B cell (primary cell): Measurements from ENCODE around the gene LTBP2. TPM values are rescaled to one million over a fixed set of nuclear protein-coding genes. Genes with fewer than 3 reads are reported as not detected.

Source experiments
- ATAC-seq: fragments of 200-7000 bp; cut with Tn5 transposase; one replicate; pipeline ENCODE4 v1.10.0; 2021; ENCODE audit warnings: low read depth, mild to moderate bottlenecking, moderate number of reproducible peaks, moderate library complexity
- CTCF ChIA-PET: fragments of 350-600 bp; sonication (Branson Sonifier 250); formaldehyde crosslinking; loops from one replicate; lab custom pipeline; 2021; ENCODE audit warnings: antibody characterized with exemption, inconsistent platforms; lab: Charles Lee
- POLR2A ChIA-PET: fragments of 350-600 bp; sonication (Branson Sonifier 250); formaldehyde crosslinking; loops from one replicate; lab custom pipeline; 2021; ENCODE audit warnings: antibody characterized with exemption; lab: Charles Lee
- DNase-seq: peaks from one replicate; pipeline ENCODE4 v3.0.0; 2013
- H2AFZ ChIP-seq: 2 replicates; pipeline ENCODE4 v1.6.1; 2012; ENCODE audit warnings: mild to moderate bottlenecking, low read depth, low read length; ENCODE audit not compliant: insufficient read depth, poor library complexity, severe bottlenecking
- H3K27ac ChIP-seq, 2 donors: 1 replicate in 1 of 2; 2 replicates in 1 of 2; pipeline ENCODE4 v1.5.1; 2012 to 2013; ENCODE audit warnings: low read length in 2 of 2, mild to moderate bottlenecking in 2 of 2, moderate library complexity in 1 of 2
- H3K27me3 ChIP-seq, 4 experiments: fragments of 200-600 bp in 1 of 4; sonication (generic) in 1 of 4; replicated peaks in 1 of 4; 1 replicate in 2 of 4; 2 replicates in 2 of 4; pipeline versions ENCODE4 v1.6.1 to v1.7.0; 2013 to 2016; ENCODE audit warnings: low read length in 3 of 4, mild to moderate bottlenecking in 2 of 4, mixed read lengths in 1 of 4, moderate library complexity in 1 of 4; ENCODE audit not compliant: insufficient read depth in 4 of 4, control insufficient read depth in 3 of 4; ENCODE audit errors: control extremely low read depth in 1 of 4
- H3K36me3 ChIP-seq, 2 experiments: replicated peaks in 1 of 2; 1 replicate in 1 of 2; 2 replicates in 1 of 2; pipeline versions ENCODE4 v1.6.1 to v1.7.1; 2013; ENCODE audit warnings: low read length in 1 of 2; ENCODE audit not compliant: insufficient read depth in 2 of 2, control insufficient read depth in 1 of 2; ENCODE audit errors: control extremely low read depth in 1 of 2, extremely low read depth in 1 of 2
- H3K4me1 ChIP-seq, 2 donors: fragments of 200-600 bp in 1 of 2; sonication (generic) in 1 of 2; 1 replicate in 1 of 2; 2 replicates in 1 of 2; pipeline versions ENCODE4 v1.5.1 to v1.6.1; 2013 to 2017; ENCODE audit warnings: low read length in 2 of 2; ENCODE audit not compliant: control insufficient read depth in 2 of 2, insufficient read depth in 2 of 2
- H3K4me2 ChIP-seq: replicated peaks from 2 replicates; pipeline ENCODE3; 2012; ENCODE audit warnings: mild to moderate bottlenecking, low read depth, low read length; ENCODE audit not compliant: poor library complexity, severe bottlenecking
- H3K4me3 ChIP-seq, 5 experiments: fragments of 200-600 bp in 1 of 5; sonication (generic) in 1 of 5; 1 replicate in 3 of 5; 2 replicates in 2 of 5; pipeline versions ENCODE4 v1.5.1 to v1.7.0; 2011 to 2016; ENCODE audit warnings: low read length in 4 of 5, mild to moderate bottlenecking in 4 of 5, low read depth in 2 of 5, control low read depth in 1 of 5, moderate library complexity in 1 of 5; ENCODE audit not compliant: insufficient read depth in 1 of 5; ENCODE audit errors: control extremely low read depth in 1 of 5, extremely low read depth in 1 of 5
- H3K79me2 ChIP-seq: fragments of 200-600 bp; sonication (generic); one replicate; pipeline ENCODE4 v1.6.0; 2016; ENCODE audit warnings: low read length; ENCODE audit not compliant: control insufficient read depth, insufficient read depth
- H3K9ac ChIP-seq: fragments of 200-600 bp; sonication (generic); 2 replicates; pipeline ENCODE4 v1.6.1; 2017; ENCODE audit warnings: mild to moderate bottlenecking, low read length, moderate library complexity
- H3K9me3 ChIP-seq, 3 donors: one replicate each; pipeline versions ENCODE4 v1.6.1 to v1.7.1; 2013; ENCODE audit warnings: low read length in 2 of 3; ENCODE audit not compliant: control insufficient read depth in 2 of 3, insufficient read depth in 1 of 3; ENCODE audit errors: control extremely low read depth in 1 of 3
- H4K20me1 ChIP-seq: 2 replicates; pipeline ENCODE4 v1.6.0; 2012; ENCODE audit warnings: mild to moderate bottlenecking, low read length; ENCODE audit not compliant: insufficient read depth, control insufficient read depth, poor library complexity, severe bottlenecking
- H3K27ac Mint-ChIP-seq: one replicate; pipeline ENCODE4 v1.8.0; 2021; ENCODE audit warnings: mixed read lengths
- H3K27me3 Mint-ChIP-seq: one replicate; pipeline ENCODE4 v1.8.0; 2021; ENCODE audit warnings: mixed read lengths
- H3K4me1 Mint-ChIP-seq: one replicate; pipeline ENCODE4 v1.8.0; 2021; ENCODE audit warnings: mixed read lengths
- H3K4me3 Mint-ChIP-seq: one replicate; pipeline ENCODE4 v1.8.0; 2021; ENCODE audit warnings: mixed read lengths
- H3K9me3 Mint-ChIP-seq: one replicate; pipeline ENCODE4 v1.8.0; 2022; ENCODE audit warnings: mixed read lengths; ENCODE audit not compliant: insufficient read depth
- EZH2 ChIP-seq: IDR thresholded peaks from 2 replicates; pipeline ENCODE4 v1.6.1; 2012; ENCODE audit warnings: borderline replicate concordance, low read depth, mild to moderate bottlenecking, moderate library complexity, low read length; ENCODE audit not compliant: insufficient read depth, poor library complexity, severe bottlenecking
- whole genome bisulfite sequencing: methylation state at CpG from one replicate; pipeline ENCODE4 v1.1.5; 2013; ENCODE audit warnings: missing lambda C conversion rate; ENCODE audit not compliant: insufficient coverage; 5-methylcytosine and 5-hydroxymethylcytosine counted together
- intact Hi-C: fragments of 100-400 bp; cut with micrococcal nuclease; formaldehyde crosslinking; loops from one replicate; pipeline ENCODE4 v1.10.0; 2022
- polyA plus RNA-seq: library from polyadenylated mRNA; depleted of rRNA; stranded (reverse); fragments of >200 nt; gene quantifications from 2 replicates; pipeline ENCODE4 v1.2.3, GENCODE V29; 2012
- total RNA-seq, 2 donors: library from RNA; stranded (reverse); fragments of 120-200 nt in 1 of 2; gene quantifications; 1 replicate in 1 of 2; 2 replicates in 1 of 2; pipeline versions ENCODE4 v1.2.3 to v1.2.4, GENCODE V29; 2013 to 2022
- TF ChIP-seq, protein P1 (sequence below): fragments of 200-600 bp; IDR thresholded peaks from one replicate; pipeline ENCODE4 v1.8.0; 2022; ENCODE audit warnings: antibody characterized with exemption, mild to moderate bottlenecking

LTBP2 gene
- total and polyA plus RNA-seq, 2 donors (not counting 1 experiment from before 2014, with no cell fraction given): 0.12 to 0.22 TPM

DNA sequence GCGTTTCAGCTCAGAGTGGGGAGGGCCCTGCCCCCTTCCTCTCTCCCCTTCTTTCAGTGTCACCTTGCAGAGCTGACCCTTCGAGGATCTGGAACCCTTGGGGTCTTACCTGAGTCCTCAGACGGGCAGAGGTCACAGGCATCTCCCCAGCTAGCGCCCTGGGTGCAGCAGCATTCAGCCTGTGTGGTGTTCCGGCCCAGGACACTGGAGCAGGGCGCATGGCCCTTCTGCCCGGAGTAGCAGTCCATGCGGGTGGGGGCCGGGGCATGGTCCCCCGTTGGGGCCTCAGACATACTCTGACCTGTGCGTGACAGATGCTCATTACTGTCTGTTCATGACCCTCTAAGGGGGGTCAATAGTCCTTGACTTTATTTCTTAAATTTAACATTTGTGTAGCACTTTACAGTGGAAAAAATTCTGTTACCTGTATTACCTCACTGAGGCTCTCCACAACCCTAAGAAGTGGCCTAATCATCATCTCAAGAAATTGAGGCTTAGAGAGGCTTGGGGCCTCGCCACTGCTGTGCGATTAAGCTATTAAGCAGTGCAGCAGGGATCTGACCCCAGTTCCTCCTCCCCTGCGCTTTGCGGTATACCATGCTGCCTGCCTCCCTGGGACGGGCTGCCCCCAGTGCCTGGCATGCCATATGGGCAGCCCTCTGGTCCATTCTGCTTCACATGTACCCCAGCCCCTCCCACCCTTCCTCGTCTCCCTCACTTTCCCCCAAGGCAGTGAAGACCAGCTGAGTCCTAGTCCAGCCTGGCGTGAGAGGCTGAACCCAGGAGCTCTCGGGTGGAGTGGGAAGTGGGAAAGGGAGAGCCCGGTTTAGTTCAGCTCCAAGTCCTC lies 106.9 kb downstream of the LTBP2 start:
- no peaks in the 10 kb centered on the region for H3K79me2 ChIP-seq
- peaks cover 5% of the 10 kb centered on the region for H3K27me3 Mint-ChIP-seq
- H3K4me2 ChIP-seq: no peak overlapping the region
- H3K27ac ChIP-seq: no peak overlapping the region
- no peak for TF ChIP-seq EZH2
- TF ChIP-seq, protein P1, sequence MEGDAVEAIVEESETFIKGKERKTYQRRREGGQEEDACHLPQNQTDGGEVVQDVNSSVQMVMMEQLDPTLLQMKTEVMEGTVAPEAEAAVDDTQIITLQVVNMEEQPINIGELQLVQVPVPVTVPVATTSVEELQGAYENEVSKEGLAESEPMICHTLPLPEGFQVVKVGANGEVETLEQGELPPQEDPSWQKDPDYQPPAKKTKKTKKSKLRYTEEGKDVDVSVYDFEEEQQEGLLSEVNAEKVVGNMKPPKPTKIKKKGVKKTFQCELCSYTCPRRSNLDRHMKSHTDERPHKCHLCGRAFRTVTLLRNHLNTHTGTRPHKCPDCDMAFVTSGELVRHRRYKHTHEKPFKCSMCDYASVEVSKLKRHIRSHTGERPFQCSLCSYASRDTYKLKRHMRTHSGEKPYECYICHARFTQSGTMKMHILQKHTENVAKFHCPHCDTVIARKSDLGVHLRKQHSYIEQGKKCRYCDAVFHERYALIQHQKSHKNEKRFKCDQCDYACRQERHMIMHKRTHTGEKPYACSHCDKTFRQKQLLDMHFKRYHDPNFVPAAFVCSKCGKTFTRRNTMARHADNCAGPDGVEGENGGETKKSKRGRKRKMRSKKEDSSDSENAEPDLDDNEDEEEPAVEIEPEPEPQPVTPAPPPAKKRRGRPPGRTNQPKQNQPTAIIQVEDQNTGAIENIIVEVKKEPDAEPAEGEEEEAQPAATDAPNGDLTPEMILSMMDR: no peak
- H3K4me3 ChIP-seq: no peak overlapping the region
- ATAC-seq: no peak
- no peak for DNase-seq
- peaks cover 12 to 18% of the 10 kb centered on the region in 2 donors for H3K4me1 ChIP-seq
- POLR2A ChIA-PET: interaction anchor here (0.6 kb wide), 1 partner anchor 165 kb away, joined by 3 read pairs; no protein-coding TSS in a partner anchor
- no peak overlapping the region for H3K4me3 Mint-ChIP-seq
- WGBS: 91% methylated on average over 17 of the region's 20 CpGs
- peaks cover 18% of the 10 kb centered on the region for H3K4me1 Mint-ChIP-seq
- no peaks in the 10 kb centered on the region for H4K20me1 ChIP-seq
- CTCF ChIA-PET: interaction anchor here (0.6 to 1.8 kb wide), 2 partner anchors 142 to 385 kb away, joined by 3 to 4 read pairs; no protein-coding TSS in a partner anchor
- H3K27me3 ChIP-seq: peaks cover 0 to 5% (median 0%) of the 10 kb centered on the region in 4 experiments
- H3K9me3 Mint-ChIP-seq: no peaks in the 10 kb centered on the region
- no peaks in the 10 kb centered on the region for H3K9me3 ChIP-seq
- no peak overlapping the region for H2AFZ ChIP-seq
- H3K27ac Mint-ChIP-seq: no peak overlapping the region
- intact Hi-C loops: no loop called here
- H3K36me3 ChIP-seq: no peaks in the 10 kb centered on the region
- H3K9ac ChIP-seq: no peak overlapping the region

DNA sequence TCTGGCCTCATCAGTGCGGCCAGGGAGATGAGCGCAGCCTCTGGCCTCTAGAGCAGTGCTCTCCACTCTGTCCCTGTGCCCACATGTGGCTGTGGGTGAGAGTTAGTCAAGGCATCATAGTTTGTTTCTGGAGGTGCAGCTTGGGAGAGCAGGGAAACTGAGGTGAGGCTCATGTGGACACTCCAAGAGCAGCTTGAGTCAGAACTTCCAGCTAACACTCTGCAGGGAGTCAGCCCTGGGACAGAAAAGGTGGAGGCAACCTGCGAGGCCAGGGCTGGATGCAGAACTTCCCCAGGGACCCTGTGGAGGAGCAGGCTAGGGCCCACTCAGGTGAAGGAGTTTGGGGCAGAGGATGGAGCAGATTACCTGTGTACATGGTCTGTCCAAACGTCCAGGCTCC lies 107.6 kb downstream of the LTBP2 start:
- peaks cover 0 to 2% (median 0%) of the 10 kb centered on the region in 4 experiments for H3K27me3 ChIP-seq
- H3K9me3 ChIP-seq: no peaks in the 10 kb centered on the region
- H3K9ac ChIP-seq: no peak overlapping the region
- intact Hi-C loops: no loop called here
- POLR2A ChIA-PET: interaction anchor here (0.6 kb wide), 1 partner anchor 165 kb away, joined by 3 read pairs; no protein-coding TSS in a partner anchor
- Mint-ChIP-seq H3K4me3 (no peak overlapping the region), H3K4me1 (peaks cover 18% of the 10 kb centered on the region), H3K9me3 (no peaks in the 10 kb centered on the region), H3K27ac (no peak overlapping the region), H3K27me3 (peaks cover 1% of the 10 kb centered on the region)
- H3K27ac ChIP-seq: no peak overlapping the region
- TF ChIP-seq, protein P1: no peak
- TF ChIP-seq EZH2: no peak
- H4K20me1 ChIP-seq: no peaks in the 10 kb centered on the region
- DNase-seq (no peak), ATAC-seq (no peak)
- no peak overlapping the region for H3K4me3 ChIP-seq
- H3K4me2 ChIP-seq: no peak overlapping the region
- 84% methylated on average over 4 of the region's 4 CpGs for WGBS
- no peaks in the 10 kb centered on the region for H3K36me3 ChIP-seq
- CTCF ChIA-PET: interaction anchor here (0.6 to 1.8 kb wide), 2 partner anchors 141 to 385 kb away, joined by 3 to 4 read pairs; no protein-coding TSS in a partner anchor
- H3K79me2 ChIP-seq: no peaks in the 10 kb centered on the region
- H2AFZ ChIP-seq: no peak overlapping the region
- H3K4me1 ChIP-seq: peaks cover 12 to 18% of the 10 kb centered on the region in 2 donors
